HG03280 (cell line): ENCODE results near the gene PCED1B.
"Not testable (repeated sequence)": the region's sequence is repeated elsewhere in the genome, so short reads cannot be mapped to it uniquely, and the experiment has no call there.

Experiments
- ATAC-seq: cut with Tn5 transposase; IDR thresholded peaks from one replicate; pipeline ENCODE4 v1.9.1; 2021; ENCODE audit warnings: mild to moderate bottlenecking, moderate library complexity; ENCODE audit not compliant: unreplicated experiment

The PCED1B gene

GRCh38 chr12:47268501-47269454 is 189.4 kb downstream of the PCED1B start:
- peak; percentile 81 for ATAC-seq

GRCh38 chr12:47269916-47270315 is 190.5 kb downstream of the PCED1B start:
- no peak for ATAC-seq

GRCh38 chr12:47270782-47271664 is 191.6 kb downstream of the PCED1B start:
- no peak for ATAC-seq

GRCh38 chr12:47271800-47272239 is 192.4 kb downstream of the PCED1B start:
- no peak for ATAC-seq

GRCh38 chr12:47272412-47273190 is 193.2 kb downstream of the PCED1B start:
- ATAC-seq, result no peak

- no peak for ATAC-seq
Measured at GRCh38 chr12:47273191-47273626, 193.8 kb downstream of the PCED1B start.

GRCh38 chr12:47274760-47275159 is 195.3 kb downstream of the PCED1B start:
- no peak for ATAC-seq

GRCh38 chr12:47276253-47276620 is 196.8 kb downstream of the PCED1B start:
- no peak for ATAC-seq

GRCh38 chr12:47276621-47277309 is 197.3 kb downstream of the PCED1B start:
- ATAC-seq, result peak; percentile 87

- no peak for ATAC-seq
Measured at GRCh38 chr12:47277972-47278448, 198.6 kb downstream of the PCED1B start.

GRCh38 chr12:47279758-47280157 is 200.3 kb downstream of the PCED1B start:
- not testable (repeated sequence) for ATAC-seq

- no peak for ATAC-seq
Measured at GRCh38 chr12:47280543-47281300, 201.3 kb downstream of the PCED1B start.

- no peak for ATAC-seq
Measured at GRCh38 chr12:47281667-47282171, 202.3 kb downstream of the PCED1B start.

- no peak for ATAC-seq
Measured at GRCh38 chr12:47282206-47282605, 202.8 kb downstream of the PCED1B start.
